Liver (tissue), 9 donors: ENCODE data around the gene DRG2. TPM values are rescaled to one million over a fixed set of nuclear protein-coding genes. Genes with fewer than 3 reads are reported as not detected.

ENCODE experiments used
- DNase-seq: peaks from one replicate; pipeline ENCODE4 v3.0.0-alpha.2; 2017; ENCODE audit warnings: low spot score
- H3K27ac ChIP-seq, 2 donors: one replicate each; pipeline ENCODE4 v1.7.0; 2013; ENCODE audit warnings: inconsistent platforms in 2 of 2, low read length in 2 of 2, control low read depth in 1 of 2, low read depth in 1 of 2, mild to moderate bottlenecking in 1 of 2
- H3K27me3 ChIP-seq, 4 donors: one replicate each; pipeline versions ENCODE4 v1.6.1 to v1.7.0; 2013; ENCODE audit warnings: low read length in 3 of 4, inconsistent platforms in 1 of 4, mild to moderate bottlenecking in 1 of 4, moderate library complexity in 1 of 4; ENCODE audit not compliant: control insufficient read depth in 4 of 4, insufficient read depth in 4 of 4
- H3K36me3 ChIP-seq, 4 donors: one replicate each; pipeline versions ENCODE4 v1.6.1 to v1.7.0; 2013; ENCODE audit warnings: low read length in 3 of 4, mild to moderate bottlenecking in 3 of 4, low read depth in 1 of 4, moderate library complexity in 1 of 4; ENCODE audit not compliant: control insufficient read depth in 4 of 4, insufficient read depth in 3 of 4
- H3K4me1 ChIP-seq, 4 donors: one replicate each; pipeline versions ENCODE4 v1.6.1 to v1.7.0; 2013; ENCODE audit warnings: low read length in 3 of 4, mild to moderate bottlenecking in 3 of 4, moderate library complexity in 1 of 4; ENCODE audit not compliant: control insufficient read depth in 4 of 4, insufficient read depth in 4 of 4
- H3K4me3 ChIP-seq, 3 donors: one replicate each; pipeline versions ENCODE4 v1.6.1 to v1.7.0; 2013; ENCODE audit warnings: low read length in 3 of 3, control low read depth in 1 of 3, low read depth in 1 of 3, mild to moderate bottlenecking in 1 of 3
- H3K9ac ChIP-seq, 2 donors: one replicate each; pipeline ENCODE4 v1.7.0; 2013; ENCODE audit warnings: low read length in 2 of 2, mild to moderate bottlenecking in 2 of 2, moderate library complexity in 2 of 2, control low read depth in 1 of 2, low read depth in 1 of 2
- H3K9me3 ChIP-seq, 4 donors: one replicate each; pipeline versions ENCODE4 v1.6.1 to v1.7.0; 2013; ENCODE audit warnings: low read length in 3 of 4; ENCODE audit not compliant: control insufficient read depth in 4 of 4
- ATF3 ChIP-seq: IDR thresholded peaks from 2 replicates; pipeline ENCODE4 v1.6.1; 2016; ENCODE audit warnings: antibody characterized with exemption
- CTCF ChIP-seq: fragments of 150-350 bp; IDR thresholded peaks from 2 replicates; pipeline ENCODE4 v1.5.1; 2017; ENCODE audit warnings: improper control_type of control experiment, low read depth, low read length; ENCODE audit not compliant: missing input control
- EGR1 ChIP-seq, 2 donors: IDR thresholded peaks; 2 replicates each; pipeline ENCODE4 v1.6.1; 2016 to 2018; ENCODE audit warnings: antibody characterized with exemption in 2 of 2, low read depth in 2 of 2
- GABPA ChIP-seq, 2 donors: IDR thresholded peaks in 1 of 2; conservative IDR thresholded peaks in 1 of 2; 2 replicates each; pipeline ENCODE4 v1.6.1; 2016; ENCODE audit warnings: antibody characterized with exemption in 2 of 2, mild to moderate bottlenecking in 1 of 2, moderate library complexity in 1 of 2
- HNF4A ChIP-seq, 2 donors: conservative IDR thresholded peaks; 2 replicates each; pipeline ENCODE4 v1.6.1; 2016; ENCODE audit warnings: antibody characterized with exemption in 2 of 2, mild to moderate bottlenecking in 2 of 2
- JUND ChIP-seq, 2 donors: IDR thresholded peaks; 2 replicates each; pipeline ENCODE4 v1.6.1; 2016; ENCODE audit warnings: antibody characterized with exemption in 2 of 2
- MAX ChIP-seq: IDR thresholded peaks from 2 replicates; pipeline ENCODE4 v1.6.1; 2016; ENCODE audit warnings: antibody characterized with exemption
- REST ChIP-seq: IDR thresholded peaks from 2 replicates; pipeline ENCODE4 v1.6.1; 2016; ENCODE audit warnings: antibody characterized with exemption, mild to moderate bottlenecking
- SP1 ChIP-seq: IDR thresholded peaks from 2 replicates; pipeline ENCODE4 v1.6.1; 2018; ENCODE audit warnings: antibody characterized with exemption, mild to moderate bottlenecking
- YY1 ChIP-seq: IDR thresholded peaks from 2 replicates; pipeline ENCODE4 v1.6.1; 2016; ENCODE audit warnings: antibody characterized with exemption, mild to moderate bottlenecking
- WGBS: extraction: QIAGEN DNeasy Blood & Tissue Kit; methylation state at CpG from one replicate; pipeline ENCODE4 v1.1.7; 2013; 5-methylcytosine and 5-hydroxymethylcytosine counted together
- polyA plus RNA-seq, 2 donors: library from polyadenylated mRNA; stranded (reverse) in 1 of 2; unstranded in 1 of 2; fragments of 200-250 nt in 1 of 2; fragments of >200 nt in 1 of 2; fragmentation: Nextera tagmentation in 1 of 2; extraction: Ambion mirVana in 1 of 2; gene quantifications; one replicate each; pipeline versions ENCODE4 v1.2.1 to v1.2.3, GENCODE V29; 2013 to 2015
- total RNA-seq, 2 donors: library from RNA; depleted of rRNA; stranded (reverse); fragments of >200 nt; gene quantifications; one replicate each; pipeline ENCODE4 v1.2.3, GENCODE V29; 2014
- TF ChIP-seq, protein P1 (sequence below): IDR thresholded peaks from 2 replicates; pipeline ENCODE4 v1.6.1; 2016; ENCODE audit warnings: antibody characterized with exemption
- donor health status: healthy.
- donor health status: healthy.
- donor health status: healthy.
- donor health status: healthy.
- donor health status: healthy.

Gene DRG2
- total and polyA plus RNA-seq, 4 donors, result 10.9 to 24.9 (median 18.6) TPM

DNA sequence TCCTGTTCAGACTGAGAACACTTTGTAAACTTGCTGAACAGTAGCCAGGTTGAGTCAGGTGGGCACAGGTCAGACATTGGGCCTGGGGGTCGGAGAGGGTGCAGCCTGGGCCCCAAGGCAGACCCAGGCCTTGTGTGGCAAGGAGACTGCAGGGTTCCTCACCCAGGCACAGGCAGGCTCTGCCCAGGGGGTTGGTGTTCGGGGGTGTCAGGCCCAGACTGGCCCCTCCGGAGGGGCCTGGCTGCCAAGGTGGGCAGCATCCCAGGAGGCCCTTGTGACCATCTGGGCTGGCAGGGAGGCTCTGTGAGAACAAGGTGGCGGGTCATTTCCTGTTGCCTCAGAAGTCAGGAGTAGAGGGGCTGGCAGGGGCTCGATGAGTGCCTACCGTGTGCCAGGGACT is 20.2 kb downstream of the DRG2 start:
- Histone ChIP-seq H3K4me1 (peaks cover 0 to 34% (median 15%) of the 10 kb centered on the region in 4 donors), H3K36me3 (peaks cover 0 to 23% (median 6%) of the 10 kb centered on the region in 4 donors), H3K27ac (no peak overlapping the region), H3K27me3 (no peaks in the 10 kb centered on the region), H3K9ac (no peak overlapping the region), H3K9me3 (no peaks in the 10 kb centered on the region), H3K4me3 (no peak overlapping the region)
- WGBS, result 94% methylated on average over 6 of the region's 6 CpGs
- no peak for TF ChIP-seq HNF4A (conservative IDR thresholded peaks at IDR 0.05)
- TF ChIP-seq ATF3, result no peak
- TF ChIP-seq GABPA (IDR thresholded peaks at IDR 0.05 in 1 of 2, conservative IDR thresholded peaks at IDR 0.05 in 1 of 2), result no peak
- no peak for TF ChIP-seq REST
- TF ChIP-seq EGR1 (IDR thresholded peaks at IDR 0.05; ENCODE audit: low read depth in 2 of 2), result no peak
- no peak for DNase-seq

DNA sequence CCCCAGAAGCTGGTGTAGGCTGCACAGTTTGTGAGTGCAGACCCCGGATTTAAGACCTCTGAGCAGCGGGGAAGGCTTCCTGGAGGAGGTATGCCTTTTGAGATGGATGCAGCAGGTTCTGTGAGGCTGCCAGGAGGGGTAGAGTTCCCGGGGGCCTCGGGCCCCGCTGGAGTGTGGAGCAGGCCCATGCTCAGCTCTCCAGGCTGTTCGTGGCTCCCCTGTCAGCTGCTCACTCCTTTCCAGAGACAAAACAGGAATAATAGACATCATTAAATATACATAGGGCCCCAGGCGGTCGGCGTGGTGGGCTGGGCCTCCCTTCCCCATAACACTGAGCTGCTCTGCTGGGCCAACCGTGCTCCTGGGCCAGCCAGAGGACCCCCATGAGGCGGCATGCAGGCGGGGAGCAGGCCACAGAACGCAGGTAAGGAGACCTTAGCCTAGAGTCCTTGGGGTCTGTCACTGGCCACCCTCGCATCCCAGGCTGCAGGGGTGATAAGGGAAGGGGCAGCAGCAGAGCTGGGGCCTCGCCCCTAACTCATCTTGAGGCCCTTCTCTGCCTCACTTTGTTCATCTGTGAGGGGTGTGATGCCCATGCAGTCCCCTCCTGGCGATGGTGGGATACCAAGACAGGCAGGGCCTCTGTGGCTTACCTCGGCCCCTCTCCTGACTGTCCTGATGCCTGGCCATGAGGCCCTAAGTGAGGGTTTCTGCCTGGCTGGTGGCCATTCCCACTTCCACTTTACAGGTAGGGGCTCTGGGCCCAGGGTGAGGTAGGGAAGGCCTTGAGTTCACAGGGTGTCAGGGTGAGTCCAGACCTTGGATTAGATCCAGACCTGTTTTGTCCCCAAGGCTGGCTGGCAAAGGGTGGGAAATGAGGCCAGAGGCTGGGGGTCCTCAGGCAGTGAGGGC is 20.9 kb downstream of the DRG2 start, which contains the start of gene MYO15A:
TSS of gene MYO15A (plus strand) at position 356 of the 912 bp plus-strand sequence. CDS start 10,045 bp downstream, outside the sequence.
- no peak for DNase-seq
- H3K36me3 ChIP-seq, result peaks cover 0 to 23% (median 6%) of the 10 kb centered on the region in 4 donors
- 91% methylated on average over 17 of the region's 17 CpGs for WGBS

More for the DNA sequence above, 20.9 kb downstream of the DRG2 start, which contains the start of gene MYO15A:
- H3K4me3 ChIP-seq, result no peak within 1 kb of the TSS
- TF ChIP-seq SP1, result no peak
- TF ChIP-seq CTCF, result no peak
- TF ChIP-seq YY1, result no peak
- TF ChIP-seq, protein P1, sequence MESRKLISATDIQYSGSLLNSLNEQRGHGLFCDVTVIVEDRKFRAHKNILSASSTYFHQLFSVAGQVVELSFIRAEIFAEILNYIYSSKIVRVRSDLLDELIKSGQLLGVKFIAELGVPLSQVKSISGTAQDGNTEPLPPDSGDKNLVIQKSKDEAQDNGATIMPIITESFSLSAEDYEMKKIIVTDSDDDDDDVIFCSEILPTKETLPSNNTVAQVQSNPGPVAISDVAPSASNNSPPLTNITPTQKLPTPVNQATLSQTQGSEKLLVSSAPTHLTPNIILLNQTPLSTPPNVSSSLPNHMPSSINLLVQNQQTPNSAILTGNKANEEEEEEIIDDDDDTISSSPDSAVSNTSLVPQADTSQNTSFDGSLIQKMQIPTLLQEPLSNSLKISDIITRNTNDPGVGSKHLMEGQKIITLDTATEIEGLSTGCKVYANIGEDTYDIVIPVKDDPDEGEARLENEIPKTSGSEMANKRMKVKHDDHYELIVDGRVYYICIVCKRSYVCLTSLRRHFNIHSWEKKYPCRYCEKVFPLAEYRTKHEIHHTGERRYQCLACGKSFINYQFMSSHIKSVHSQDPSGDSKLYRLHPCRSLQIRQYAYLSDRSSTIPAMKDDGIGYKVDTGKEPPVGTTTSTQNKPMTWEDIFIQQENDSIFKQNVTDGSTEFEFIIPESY, result no peak
- TF ChIP-seq JUND (IDR thresholded peaks at IDR 0.05), result no peak
- TF ChIP-seq ATF3, result no peak
- TF ChIP-seq MAX, result no peak
- no peak within 1 kb of the TSS for H3K27ac ChIP-seq
- H3K9me3 ChIP-seq, result no peaks in the 10 kb centered on the region
- H3K27me3 ChIP-seq, result no peaks in the 10 kb centered on the region
- peaks cover 0 to 41% (median 20%) of the 10 kb centered on the region in 4 donors for H3K4me1 ChIP-seq
- H3K9ac ChIP-seq, result no peak within 1 kb of the TSS
